ENCODE data around the gene CLDN14. TPM values are rescaled to one million over a fixed set of nuclear protein-coding genes. Genes with fewer than 3 reads are reported as not detected.

Gene CLDN14
- total RNA-seq, 2 experiments from 2014 or later: not detected

- H3K9me3 ChIP-seq (ENCODE audit: low read length): peaks cover 10% of the 10 kb centered on the region; the same call in 1 of the 2 replicates
- peak; percentile 23 for DNase-seq (ENCODE audit: low spot score)
- TF ChIP-seq EZH2phosphoT487 (IDR thresholded peaks at IDR 0.05; ENCODE audit: borderline replicate concordance, low read depth, low read length): no peak
- no peak for TF ChIP-seq CTCF (conservative IDR thresholded peaks at IDR 0.05; ENCODE audit: low read length)
- no peaks in the 10 kb centered on the region for H3K79me2 ChIP-seq (ENCODE audit: insufficient read depth, low read depth, low read length)
- BruUV-seq (replicated peaks): no TSS peak
- ChIA-PET CTCF (ENCODE audit: unreplicated experiment) (no interaction called here), POLR2A (interaction anchor here (1.1 to 1.6 kb wide), 3 partner anchors 9 to 18 kb away, joined by 3 to 6 read pairs (median 5); no protein-coding TSS in a partner anchor)
- no peaks in the 10 kb centered on the region for H3K36me3 ChIP-seq (ENCODE audit: insufficient read depth, low read length)
- H2AFZ ChIP-seq (ENCODE audit: low read length): peak overlapping the region; percentile 75; the same call in 1 of the 2 replicates
- peaks cover 65% of the 10 kb centered on the region for H3K4me1 ChIP-seq (ENCODE audit: insufficient read depth, low read length, poor library complexity, severe bottlenecking)
- H3K27ac ChIP-seq (ENCODE audit: low read depth, low read length, poor library complexity, severe bottlenecking): peak overlapping the region; percentile 64
- intact Hi-C loops (cut with micrococcal nuclease; ENCODE audit: unreplicated experiment): loop anchor here (10.0 kb wide), 1 partner anchor 747 kb away; the partner anchor contains the start of gene VPS26C
- peak overlapping the region; percentile 9; the same call in 1 of the 2 replicates for H3K4me2 ChIP-seq (ENCODE audit: low read length)
- no peaks in the 10 kb centered on the region for H3K9me2 ChIP-seq (ENCODE audit: insufficient read depth, low read length)
- H4K20me1 ChIP-seq (ENCODE audit: insufficient read depth, low read length): no peaks in the 10 kb centered on the region
- no peak overlapping the region for H3K4me3 ChIP-seq (ENCODE audit: low read depth, low read length, poor library complexity, severe bottlenecking)
Measured at GRCh38 chr21:36517366-36518075, 37.6 kb upstream of the CLDN14 start.

- Histone ChIP-seq H3K79me2 (ENCODE audit: insufficient read depth, low read depth, low read length) (no peaks in the 10 kb centered on the region), H3K4me1 (ENCODE audit: insufficient read depth, low read length, poor library complexity, severe bottlenecking) (peaks cover 78% of the 10 kb centered on the region), H3K9me3 (ENCODE audit: low read length) (peaks cover 10% of the 10 kb centered on the region; the same call in 1 of the 2 replicates), H3K27ac (ENCODE audit: low read depth, low read length, poor library complexity, severe bottlenecking) (peak overlapping the region; percentile 64), H3K4me2 (ENCODE audit: low read length) (peak overlapping the region; percentile 53), H3K36me3 (ENCODE audit: insufficient read depth, low read length) (no peaks in the 10 kb centered on the region), H3K4me3 (ENCODE audit: low read depth, low read length, poor library complexity, severe bottlenecking) (peak overlapping the region; percentile 18), H4K20me1 (ENCODE audit: insufficient read depth, low read length) (no peaks in the 10 kb centered on the region), H3K9me2 (ENCODE audit: insufficient read depth, low read length) (no peaks in the 10 kb centered on the region), H2AFZ (ENCODE audit: low read length) (peak overlapping the region; percentile 65)
- peak; percentile 42 for DNase-seq (ENCODE audit: low spot score)
- TF ChIP-seq CTCF (conservative IDR thresholded peaks at IDR 0.05; ENCODE audit: low read length) (no peak), EZH2phosphoT487 (IDR thresholded peaks at IDR 0.05; ENCODE audit: borderline replicate concordance, low read depth, low read length) (no peak)
- POLR2A ChIA-PET: interaction anchor here (0.7 to 1.6 kb wide), 4 partner anchors 8 to 452 kb away, joined by 3 to 6 read pairs (median 3); no protein-coding TSS in a partner anchor
- CTCF ChIA-PET (ENCODE audit: unreplicated experiment): no interaction called here
- intact Hi-C loops (cut with micrococcal nuclease; ENCODE audit: unreplicated experiment): loop anchor here (10.0 kb wide), 1 partner anchor 749 kb away; the partner anchor contains the start of gene VPS26C
- no TSS peak for BruUV-seq (replicated peaks)
Measured at GRCh38 chr21:36516281-36516680, 36.4 kb upstream of the CLDN14 start.
